K562 (cell line): Measurements from ENCODE around the gene ANKRD1. TPM values are rescaled to one million over a fixed set of nuclear protein-coding genes. Genes with fewer than 3 reads are reported as not detected.

Source experiments
- ATAC-seq: fragments of 200-7000 bp; cut with Tn5 transposase; 3 replicates; pipeline ENCODE4 v1.9.1; 2020; ENCODE audit warnings: moderate library complexity
- BruUV-seq: library from RNA; stranded (reverse); fragments of 400-500 nt; replicated peaks from 2 replicates; lab custom pipeline; 2021; lab: Mats Ljungman, UMichigan
- CTCF ChIA-PET: fragments of 300-600 bp; formaldehyde crosslinking; extraction: SDS; loops from one replicate; lab custom pipeline; 2021; ENCODE audit warnings: low intra/inter-chr PET ratio; lab: Yijun Ruan, JAX
- POLR2A ChIA-PET: fragments of 300-600, 350-650 bp; sonication (Branson Sonifier 250); formaldehyde crosslinking; extraction: SDS; loops from one replicate; lab custom pipeline; 2021; ENCODE audit warnings: antibody characterized with exemption, inconsistent platforms; lab: Yijun Ruan, JAX
- DNase-seq, 4 experiments: peaks; one replicate each; pipeline versions ENCODE4 v3.0.0 to v3.0.0-alpha.2; 2011 to 2018; ENCODE audit warnings: low spot score in 3 of 4, mixed read lengths in 3 of 4; ENCODE audit errors: extremely low read depth in 1 of 4
- FAIRE-seq: peaks from 2 replicates; lab custom pipeline; 2011; peaks lifted over from hg19 to GRCh38; lab: Jason Lieb, UNC
- H2AFZ ChIP-seq: 2 replicates; pipeline ENCODE4 v1.6.0; 2011; ENCODE audit warnings: low read depth, low read length, control low read depth, inconsistent platforms
- H3K27ac ChIP-seq: fragments of 200-600 bp; 3 replicates; pipeline ENCODE4 v1.8.0; 2011; ENCODE audit warnings: low read depth, mild to moderate bottlenecking, control low read depth, inconsistent platforms, low read length, moderate library complexity, mixed read lengths; ENCODE audit errors: extremely low read depth
- H3K27me3 ChIP-seq, 2 experiments: fragments of 300-600 bp in 1 of 2; 2 replicates in 1 of 2; 3 replicates in 1 of 2; pipeline versions ENCODE4 v1.6.0 to v1.8.0; 2011; ENCODE audit warnings: inconsistent platforms in 2 of 2, low read length in 2 of 2, mild to moderate bottlenecking in 1 of 2, mixed read lengths in 1 of 2, moderate library complexity in 1 of 2; ENCODE audit not compliant: control insufficient read depth in 2 of 2, insufficient read depth in 2 of 2
- H3K36me3 ChIP-seq: fragments of 300-600 bp; 3 replicates; pipeline ENCODE4 v1.8.0; 2011; ENCODE audit warnings: mild to moderate bottlenecking, low read length, inconsistent platforms; ENCODE audit not compliant: control insufficient read depth, insufficient read depth
- H3K4me1 ChIP-seq, 2 experiments: fragments of 200-600 bp in 1 of 2; replicated peaks in 1 of 2; 2 replicates in 1 of 2; 3 replicates in 1 of 2; pipeline versions ENCODE4 v1.5.1 to v1.8.0; 2011; ENCODE audit warnings: inconsistent platforms in 2 of 2, low read length in 2 of 2, mild to moderate bottlenecking in 1 of 2, mixed read lengths in 1 of 2, moderate library complexity in 1 of 2; ENCODE audit not compliant: control insufficient read depth in 2 of 2, insufficient read depth in 2 of 2
- H3K4me2 ChIP-seq: 2 replicates; pipeline ENCODE4 v1.6.1; 2011; ENCODE audit warnings: low read length, control low read depth, inconsistent platforms, mixed read lengths; ENCODE audit not compliant: insufficient read depth
- H3K4me3 ChIP-seq: fragments of 200-600 bp; sonication (generic), shearing (Covaris generic); 2 replicates; pipeline ENCODE4 v1.5.1; 2016; ENCODE audit warnings: control low read depth, inconsistent platforms
- H3K79me2 ChIP-seq: fragments of 200-600 bp; 3 replicates; pipeline ENCODE4 v1.8.0; 2011; ENCODE audit warnings: low read length, inconsistent platforms; ENCODE audit not compliant: control insufficient read depth, insufficient read depth
- H3K9ac ChIP-seq, 2 experiments: 2 replicates each; pipeline versions ENCODE4 v1.6.0 to v1.6.1; 2011; ENCODE audit warnings: low read depth in 2 of 2, low read length in 2 of 2, control low read depth in 1 of 2, inconsistent platforms in 1 of 2, mild to moderate bottlenecking in 1 of 2, mixed read lengths in 1 of 2; ENCODE audit not compliant: insufficient read depth in 1 of 2
- H3K9me1 ChIP-seq: one replicate; pipeline ENCODE4 v1.6.0; 2011; ENCODE audit warnings: inconsistent platforms, mild to moderate bottlenecking, low read length, moderate library complexity; ENCODE audit not compliant: control insufficient read depth, insufficient read depth
- H3K9me3 ChIP-seq: replicated peaks from 2 replicates; pipeline ENCODE4 v1.5.1; 2011; ENCODE audit warnings: low read depth, low read length, inconsistent platforms; ENCODE audit not compliant: control insufficient read depth, insufficient read depth
- H4K20me1 ChIP-seq: replicated peaks from 2 replicates; pipeline ENCODE4 v1.6.1; 2011; ENCODE audit warnings: low read length, inconsistent platforms, mixed read lengths; ENCODE audit not compliant: control insufficient read depth, insufficient read depth
- CBFA2T3 ChIP-seq: fragments of 450-650 bp; IDR thresholded peaks from 2 replicates; pipeline ENCODE4 v1.6.1; 2017
- CBX8 ChIP-seq: fragments of 200-600 bp; sonication (generic); IDR thresholded peaks from 2 replicates; pipeline ENCODE4 v1.6.1; 2012; ENCODE audit warnings: borderline replicate concordance, mixed run types, low read depth, mild to moderate bottlenecking, moderate library complexity, mixed read lengths, low read length, control low read depth, inconsistent platforms; ENCODE audit not compliant: poor library complexity, severe bottlenecking; ENCODE audit errors: extremely low read depth
- E4F1 ChIP-seq: fragments of 250-450 bp; sonication (Bioruptor Pico); IDR thresholded peaks from 2 replicates; pipeline ENCODE4 v1.5.0; 2021; ENCODE audit warnings: mild to moderate bottlenecking, borderline replicate concordance
- HBP1 ChIP-seq: fragments of 450-650 bp; formaldehyde crosslinking; IDR thresholded peaks from 2 replicates; pipeline ENCODE4 v1.4.0; 2022; ENCODE audit warnings: missing genetic modification characterization
- KLF1 ChIP-seq: fragments of 450-650 bp; IDR thresholded peaks from 2 replicates; pipeline ENCODE4 v1.6.1; 2016; ENCODE audit warnings: missing genetic modification characterization, missing compliant biosample characterization
- NCOA6 ChIP-seq: fragments of 450-650 bp; IDR thresholded peaks from 2 replicates; pipeline ENCODE4 v1.6.1; 2017; ENCODE audit warnings: mild to moderate bottlenecking
- PHF8 ChIP-seq: fragments of 200-600 bp; sonication (generic); IDR thresholded peaks from 2 replicates; pipeline ENCODE4 v1.6.1; 2012; ENCODE audit warnings: mixed run types, mild to moderate bottlenecking, inconsistent platforms, low read length, moderate library complexity, borderline replicate concordance
- WGBS: fragments of 100-300 bp; shearing (Covaris generic); methylation state at CpG from one replicate; pipeline ENCODE4 v1.1.6; 2016; ENCODE audit warnings: low coverage, mixed read lengths; ENCODE audit not compliant: insufficient coverage; ENCODE audit errors: missing lambda C conversion rate; 5-methylcytosine and 5-hydroxymethylcytosine counted together
- in situ Hi-C: fragments of 300-500 bp; cut with MboI; formaldehyde crosslinking; loops from 4 replicates; pipeline ENCODE4 v1.15.0; 2018; ENCODE audit warnings: inconsistent platforms, mixed read lengths
- intact Hi-C: fragments of 100-400 bp; cut with micrococcal nuclease; formaldehyde crosslinking; loops from 2 replicates; pipeline ENCODE4 v1.14.2; 2022
- polyA plus RNA-seq, 8 experiments: library from polyadenylated mRNA; depleted of rRNA in 4 of 8; stranded (reverse) in 5 of 8; unstranded in 3 of 8; fragments of >200 nt; fragmentation: Nextera tagmentation in 2 of 8; fragmentation: Illumina TruSeq in 1 of 8; extraction: Ambion mirVana in 2 of 8; extraction: Trizol in 1 of 8; gene quantifications; 2 replicates each; pipeline versions ENCODE4 v1.2.1 to v1.2.3, GENCODE V29; 2011 to 2014; ENCODE audit warnings: inconsistent platforms in 1 of 8, missing spikeins in 1 of 8
- total RNA-seq, 7 experiments: library from RNA; depleted of rRNA in 6 of 7; stranded (reverse); fragments of >200 nt in 6 of 7; fragmentation: Illumina TruSeq in 2 of 7; extraction: Trizol in 2 of 7; gene quantifications; 2 replicates each; pipeline versions ENCODE4 v1.2.1 to v1.2.3, GENCODE V29; 2011 to 2021; ENCODE audit warnings: low replicate concordance in 1 of 7
- TF ChIP-seq, protein P1 (sequence below): fragments of 250-450 bp; sonication (Bioruptor Pico); IDR thresholded peaks from 2 replicates; pipeline ENCODE4 v1.5.0; 2020; ENCODE audit warnings: mild to moderate bottlenecking
- TF ChIP-seq, protein P2 (sequence below): sonication (generic); formaldehyde crosslinking; IDR thresholded peaks from 2 replicates; pipeline ENCODE4 v1.8.0; 2023; ENCODE audit warnings: missing genetic modification reagents, mild to moderate bottlenecking, borderline replicate concordance
- TF ChIP-seq, protein P3 (sequence below): IDR thresholded peaks from 3 replicates; pipeline ENCODE4 v1.6.1; 2011; ENCODE audit warnings: borderline replicate concordance, mild to moderate bottlenecking; ENCODE audit not compliant: insufficient read length, insufficient read depth

ANKRD1 gene
- total and polyA plus RNA-seq, 9 of the 15 experiments (the other 6 are each of a cell fraction or from before 2014, with no cell fraction given): not detected

DNA sequence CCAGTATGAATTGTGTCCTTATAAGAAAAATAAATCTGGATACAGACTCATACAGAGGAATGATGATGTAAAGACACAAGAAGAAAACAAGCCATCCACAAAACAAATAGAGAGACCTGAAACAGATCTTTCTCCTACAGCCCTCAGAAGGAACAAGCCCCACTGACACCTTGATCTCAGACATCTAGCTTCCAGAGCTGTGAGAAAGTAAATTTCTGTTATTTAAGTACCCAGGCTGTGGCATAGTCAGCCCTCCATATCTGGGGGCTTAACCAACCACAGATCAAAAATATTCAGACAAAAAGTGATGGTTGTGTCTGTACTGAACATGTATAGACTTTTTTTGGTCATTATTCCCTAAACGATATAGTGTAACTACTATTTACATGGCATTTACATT, 23.9 kb upstream of the ANKRD1 start:
- Histone ChIP-seq H3K27ac (no peak overlapping the region), H3K79me2 (no peaks in the 10 kb centered on the region), H3K9me1 (no peaks in the 10 kb centered on the region), H3K36me3 (no peaks in the 10 kb centered on the region), H3K9ac (no peak overlapping the region), H2AFZ (no peak overlapping the region), H4K20me1 (no peaks in the 10 kb centered on the region), H3K9me3 (no peaks in the 10 kb centered on the region), H3K4me1 (no peaks in the 10 kb centered on the region), H3K27me3 (no peaks in the 10 kb centered on the region), H3K4me2 (no peak overlapping the region), H3K4me3 (no peak overlapping the region)
- intact Hi-C loops: no loop called here
- DNase-seq: no peak
- ATAC-seq: no peak
- FAIRE-seq: no peak
- 0% methylated on average over 1 of the region's 1 CpG for WGBS
- POLR2A ChIA-PET: no interaction called here
- in situ Hi-C loops: no loop called here
- CTCF ChIA-PET: no interaction called here
- BruUV-seq: no TSS peak
- TF ChIP-seq HBP1 (CRISPR knock-in tag) (no peak), NCOA6 (no peak), KLF1 (tag) (no peak), CBFA2T3 (no peak), E4F1 (CRISPR knock-in tag) (no peak), CBX8 (no peak), PHF8 (no peak)
- TF ChIP-seq, protein P1, sequence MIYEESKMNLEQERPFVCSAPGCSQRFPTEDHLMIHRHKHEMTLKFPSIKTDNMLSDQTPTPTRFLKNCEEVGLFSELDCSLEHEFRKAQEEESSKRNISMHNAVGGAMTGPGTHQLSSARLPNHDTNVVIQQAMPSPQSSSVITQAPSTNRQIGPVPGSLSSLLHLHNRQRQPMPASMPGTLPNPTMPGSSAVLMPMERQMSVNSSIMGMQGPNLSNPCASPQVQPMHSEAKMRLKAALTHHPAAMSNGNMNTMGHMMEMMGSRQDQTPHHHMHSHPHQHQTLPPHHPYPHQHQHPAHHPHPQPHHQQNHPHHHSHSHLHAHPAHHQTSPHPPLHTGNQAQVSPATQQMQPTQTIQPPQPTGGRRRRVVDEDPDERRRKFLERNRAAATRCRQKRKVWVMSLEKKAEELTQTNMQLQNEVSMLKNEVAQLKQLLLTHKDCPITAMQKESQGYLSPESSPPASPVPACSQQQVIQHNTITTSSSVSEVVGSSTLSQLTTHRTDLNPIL (CRISPR knock-in tag): no peak
- TF ChIP-seq, protein P2, sequence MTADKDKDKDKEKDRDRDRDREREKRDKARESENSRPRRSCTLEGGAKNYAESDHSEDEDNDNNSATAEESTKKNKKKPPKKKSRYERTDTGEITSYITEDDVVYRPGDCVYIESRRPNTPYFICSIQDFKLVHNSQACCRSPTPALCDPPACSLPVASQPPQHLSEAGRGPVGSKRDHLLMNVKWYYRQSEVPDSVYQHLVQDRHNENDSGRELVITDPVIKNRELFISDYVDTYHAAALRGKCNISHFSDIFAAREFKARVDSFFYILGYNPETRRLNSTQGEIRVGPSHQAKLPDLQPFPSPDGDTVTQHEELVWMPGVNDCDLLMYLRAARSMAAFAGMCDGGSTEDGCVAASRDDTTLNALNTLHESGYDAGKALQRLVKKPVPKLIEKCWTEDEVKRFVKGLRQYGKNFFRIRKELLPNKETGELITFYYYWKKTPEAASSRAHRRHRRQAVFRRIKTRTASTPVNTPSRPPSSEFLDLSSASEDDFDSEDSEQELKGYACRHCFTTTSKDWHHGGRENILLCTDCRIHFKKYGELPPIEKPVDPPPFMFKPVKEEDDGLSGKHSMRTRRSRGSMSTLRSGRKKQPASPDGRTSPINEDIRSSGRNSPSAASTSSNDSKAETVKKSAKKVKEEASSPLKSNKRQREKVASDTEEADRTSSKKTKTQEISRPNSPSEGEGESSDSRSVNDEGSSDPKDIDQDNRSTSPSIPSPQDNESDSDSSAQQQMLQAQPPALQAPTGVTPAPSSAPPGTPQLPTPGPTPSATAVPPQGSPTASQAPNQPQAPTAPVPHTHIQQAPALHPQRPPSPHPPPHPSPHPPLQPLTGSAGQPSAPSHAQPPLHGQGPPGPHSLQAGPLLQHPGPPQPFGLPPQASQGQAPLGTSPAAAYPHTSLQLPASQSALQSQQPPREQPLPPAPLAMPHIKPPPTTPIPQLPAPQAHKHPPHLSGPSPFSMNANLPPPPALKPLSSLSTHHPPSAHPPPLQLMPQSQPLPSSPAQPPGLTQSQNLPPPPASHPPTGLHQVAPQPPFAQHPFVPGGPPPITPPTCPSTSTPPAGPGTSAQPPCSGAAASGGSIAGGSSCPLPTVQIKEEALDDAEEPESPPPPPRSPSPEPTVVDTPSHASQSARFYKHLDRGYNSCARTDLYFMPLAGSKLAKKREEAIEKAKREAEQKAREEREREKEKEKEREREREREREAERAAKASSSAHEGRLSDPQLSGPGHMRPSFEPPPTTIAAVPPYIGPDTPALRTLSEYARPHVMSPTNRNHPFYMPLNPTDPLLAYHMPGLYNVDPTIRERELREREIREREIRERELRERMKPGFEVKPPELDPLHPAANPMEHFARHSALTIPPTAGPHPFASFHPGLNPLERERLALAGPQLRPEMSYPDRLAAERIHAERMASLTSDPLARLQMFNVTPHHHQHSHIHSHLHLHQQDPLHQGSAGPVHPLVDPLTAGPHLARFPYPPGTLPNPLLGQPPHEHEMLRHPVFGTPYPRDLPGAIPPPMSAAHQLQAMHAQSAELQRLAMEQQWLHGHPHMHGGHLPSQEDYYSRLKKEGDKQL (CRISPR knock-in tag): no peak
- TF ChIP-seq, protein P3, sequence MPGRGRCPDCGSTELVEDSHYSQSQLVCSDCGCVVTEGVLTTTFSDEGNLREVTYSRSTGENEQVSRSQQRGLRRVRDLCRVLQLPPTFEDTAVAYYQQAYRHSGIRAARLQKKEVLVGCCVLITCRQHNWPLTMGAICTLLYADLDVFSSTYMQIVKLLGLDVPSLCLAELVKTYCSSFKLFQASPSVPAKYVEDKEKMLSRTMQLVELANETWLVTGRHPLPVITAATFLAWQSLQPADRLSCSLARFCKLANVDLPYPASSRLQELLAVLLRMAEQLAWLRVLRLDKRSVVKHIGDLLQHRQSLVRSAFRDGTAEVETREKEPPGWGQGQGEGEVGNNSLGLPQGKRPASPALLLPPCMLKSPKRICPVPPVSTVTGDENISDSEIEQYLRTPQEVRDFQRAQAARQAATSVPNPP: no peak
